Parathyroid adenoma (tissue), 2 donors: ENCODE measurements around the gene ALOX12.

Experiments used
- H2AFZ ChIP-seq: fragments of 300-600 bp; sonication (generic); one replicate; pipeline ENCODE4 v1.7.0; 2017; ENCODE audit warnings: antibody characterized with exemption, mild to moderate bottlenecking
- H3K27ac ChIP-seq: fragments of 300-600 bp; sonication (generic); one replicate; pipeline ENCODE4 v1.7.0; 2017
- H3K27me3 ChIP-seq: fragments of 300-600 bp; sonication (generic); one replicate; pipeline ENCODE4 v1.7.0; 2017; ENCODE audit warnings: low read length; ENCODE audit not compliant: control insufficient read depth, insufficient read depth
- H3K36me3 ChIP-seq: fragments of 300-600 bp; sonication (generic); one replicate; pipeline ENCODE4 v1.7.0; 2017; ENCODE audit warnings: low read length; ENCODE audit not compliant: control insufficient read depth, insufficient read depth
- H3K4me1 ChIP-seq: fragments of 300-600 bp; sonication (generic); one replicate; pipeline ENCODE4 v1.7.0; 2017; ENCODE audit warnings: control low read depth
- H3K4me2 ChIP-seq: fragments of 300-600 bp; sonication (generic); one replicate; pipeline ENCODE4 v1.7.0; 2017; ENCODE audit warnings: low read length
- H3K4me3 ChIP-seq: fragments of 300-600 bp; sonication (generic); one replicate; pipeline ENCODE4 v1.7.0; 2017; ENCODE audit warnings: low read depth, low read length
- H3K79me2 ChIP-seq: fragments of 300-600 bp; sonication (generic); one replicate; pipeline ENCODE4 v1.7.0; 2017; ENCODE audit warnings: control low read depth
- H3K9ac ChIP-seq: fragments of 300-600 bp; sonication (generic); one replicate; pipeline ENCODE4 v1.7.0; 2017; ENCODE audit warnings: mild to moderate bottlenecking
- H3K9me3 ChIP-seq: fragments of 300-600 bp; sonication (generic); one replicate; pipeline ENCODE4 v1.7.0; 2017; ENCODE audit warnings: low read length; ENCODE audit not compliant: control insufficient read depth
- CTCF ChIP-seq: fragments of 300-600 bp; sonication (generic); IDR thresholded peaks from one replicate; pipeline ENCODE4 v1.7.0; 2017; ENCODE audit warnings: antibody characterized with exemption, mild to moderate bottlenecking
- donor health status: primary hyperparathyroidism.

ALOX12 gene

DNA sequence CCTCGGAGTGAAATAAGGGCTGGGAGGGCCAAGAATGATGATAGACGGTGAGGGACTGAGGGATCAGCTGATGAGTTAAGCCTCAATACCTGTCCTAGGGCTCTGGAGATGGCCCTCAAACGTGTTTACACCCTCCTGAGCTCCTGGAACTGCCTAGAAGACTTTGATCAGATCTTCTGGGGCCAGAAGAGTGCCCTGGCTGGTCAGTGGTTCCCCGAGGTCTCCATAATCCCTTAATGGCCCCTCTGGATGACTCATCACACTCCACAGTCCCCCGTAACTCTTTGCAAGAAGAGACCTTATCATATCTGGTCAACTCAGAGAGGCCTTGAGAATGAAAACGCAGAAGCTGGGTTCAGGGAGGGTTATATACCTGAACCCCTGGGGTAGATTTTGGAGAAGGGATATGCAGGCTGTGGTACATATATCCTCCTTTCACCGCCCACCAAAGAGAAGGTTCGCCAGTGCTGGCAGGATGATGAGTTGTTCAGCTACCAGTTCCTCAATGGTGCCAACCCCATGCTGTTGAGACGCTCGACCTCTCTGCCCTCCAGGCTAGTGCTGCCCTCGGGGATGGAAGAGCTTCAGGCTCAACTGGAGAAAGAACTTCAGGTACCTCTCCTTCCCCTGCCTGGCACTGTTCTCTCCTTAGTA lies 3.1 kb downstream of the ALOX12 start:
- no peaks in the 10 kb centered on the region for H3K36me3 ChIP-seq
- no peaks in the 10 kb centered on the region for H3K79me2 ChIP-seq
- H3K4me1 ChIP-seq: no peaks in the 10 kb centered on the region
- no peaks in the 10 kb centered on the region for H3K9me3 ChIP-seq
- no peak for TF ChIP-seq CTCF
- H3K4me2 ChIP-seq: no peak overlapping the region
- H3K27ac ChIP-seq: no peak overlapping the region
- no peak overlapping the region for H2AFZ ChIP-seq
- no peak overlapping the region for H3K9ac ChIP-seq
- H3K4me3 ChIP-seq: no peak overlapping the region
- no peaks in the 10 kb centered on the region for H3K27me3 ChIP-seq

DNA sequence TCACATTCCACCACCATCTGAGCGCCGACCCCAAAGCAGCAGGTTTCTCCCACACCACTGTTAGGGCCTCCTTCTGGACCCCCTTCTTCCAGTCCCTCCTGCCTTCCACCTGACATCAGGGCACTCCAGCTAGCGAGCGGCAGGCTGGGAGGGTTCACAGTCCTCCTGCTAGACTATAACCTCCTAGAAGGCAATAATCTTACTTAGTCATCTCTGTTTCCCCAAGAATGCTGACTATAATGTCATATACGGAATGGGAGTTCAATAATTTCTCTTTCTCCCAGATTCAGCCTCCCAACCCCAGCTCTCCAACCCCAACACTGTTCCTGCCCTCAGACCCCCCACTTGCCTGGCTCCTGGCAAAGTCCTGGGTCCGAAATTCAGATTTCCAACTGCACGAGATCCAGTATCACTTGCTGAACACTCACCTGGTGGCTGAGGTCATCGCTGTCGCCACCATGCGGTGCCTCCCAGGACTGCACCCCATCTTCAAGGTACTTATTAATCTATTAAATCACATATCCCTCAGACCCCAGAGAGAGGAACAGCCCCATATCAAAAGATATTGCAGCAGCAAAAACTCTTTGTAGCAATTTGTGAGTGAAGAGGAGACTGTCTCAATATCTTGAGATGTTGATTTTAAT lies 5.6 kb downstream of the ALOX12 start:
- TF ChIP-seq CTCF: peak; percentile 41
- H3K4me3 ChIP-seq: no peak overlapping the region
- H3K27ac ChIP-seq: no peak overlapping the region
- H3K9ac ChIP-seq: no peak overlapping the region
- no peaks in the 10 kb centered on the region for H3K79me2 ChIP-seq
- no peaks in the 10 kb centered on the region for H3K4me1 ChIP-seq
- no peak overlapping the region for H3K4me2 ChIP-seq
- H3K27me3 ChIP-seq: no peaks in the 10 kb centered on the region
- H3K36me3 ChIP-seq: no peaks in the 10 kb centered on the region
- H2AFZ ChIP-seq: no peak overlapping the region
- no peaks in the 10 kb centered on the region for H3K9me3 ChIP-seq

DNA sequence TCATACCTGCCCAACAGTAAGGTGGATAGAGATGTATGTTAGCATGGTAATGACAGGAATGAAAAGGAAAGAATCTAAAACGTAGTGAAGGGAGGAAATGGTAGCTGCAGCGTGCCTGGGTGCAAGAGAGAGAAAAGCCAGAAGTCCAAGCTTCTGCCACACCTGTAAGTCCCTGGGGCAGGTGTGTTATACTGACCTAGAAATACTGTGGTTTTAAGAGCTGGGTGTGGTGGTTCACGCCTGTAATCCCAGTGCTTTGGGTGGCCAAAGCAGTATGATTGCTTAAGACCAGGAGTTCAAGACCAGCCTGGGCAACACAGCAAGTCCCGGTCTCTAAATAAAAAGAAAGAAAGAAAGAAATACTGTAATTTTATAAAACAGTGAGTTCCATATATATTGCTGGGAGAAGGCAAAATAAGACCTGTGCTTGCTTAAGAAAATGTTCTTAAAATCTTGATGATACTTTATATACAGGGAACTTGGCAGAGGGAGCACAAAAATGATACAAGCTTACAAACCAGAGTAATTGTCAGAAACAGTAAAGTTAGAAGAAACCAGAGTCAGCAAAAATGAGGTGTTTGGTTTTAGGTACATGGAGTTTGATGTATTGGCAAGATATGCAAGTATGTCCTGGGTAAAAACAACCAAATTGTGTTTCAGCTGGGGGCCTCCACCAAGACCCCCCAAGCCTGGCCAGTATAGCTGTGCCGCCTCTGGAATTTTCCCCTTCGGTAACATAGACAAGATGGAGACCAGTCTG lies 6.6 kb downstream of the ALOX12 start:
- TF ChIP-seq CTCF: no peak
- Histone ChIP-seq H2AFZ (no peak overlapping the region), H3K79me2 (no peaks in the 10 kb centered on the region), H3K4me2 (no peak overlapping the region), H3K4me1 (no peaks in the 10 kb centered on the region), H3K4me3 (no peak overlapping the region), H3K27ac (no peak overlapping the region), H3K27me3 (no peaks in the 10 kb centered on the region), H3K9me3 (no peaks in the 10 kb centered on the region), H3K9ac (no peak overlapping the region), H3K36me3 (no peaks in the 10 kb centered on the region)

GRCh38 chr17:7003745-7004144 lies 7.9 kb downstream of the ALOX12 start:
- Histone ChIP-seq H3K4me1 (no peaks in the 10 kb centered on the region), H3K4me3 (no peak overlapping the region), H3K27me3 (no peaks in the 10 kb centered on the region), H3K79me2 (no peaks in the 10 kb centered on the region), H3K36me3 (no peaks in the 10 kb centered on the region), H3K27ac (no peak overlapping the region), H3K9ac (no peak overlapping the region), H3K4me2 (no peak overlapping the region), H3K9me3 (no peaks in the 10 kb centered on the region), H2AFZ (no peak overlapping the region)
- TF ChIP-seq CTCF: no peak
